T-helper 1 cell treated with Interleukin-12 subunit alpha and Interleukin-12 subunit beta and Interleukin-4 antibody, amounts not matched to agents 30 μg/mL and 1 μg/mL, for 36 hours (primary cell): ENCODE measurements around the gene ITPRID1.

Experiments
- H3K27ac Mint-ChIP-seq: one replicate; pipeline ENCODE4 v1.8.0; 2021; ENCODE audit warnings: mild to moderate bottlenecking, mixed read lengths
- H3K27me3 Mint-ChIP-seq: one replicate; pipeline ENCODE4 v1.8.0; 2021; ENCODE audit warnings: low read depth, mixed read lengths
- H3K36me3 Mint-ChIP-seq: one replicate; pipeline ENCODE4 v1.8.0; 2021; ENCODE audit warnings: low read depth, mixed read lengths
- H3K4me1 Mint-ChIP-seq: one replicate; pipeline ENCODE4 v1.8.0; 2021; ENCODE audit warnings: low read depth, mixed read lengths
- H3K4me3 Mint-ChIP-seq: one replicate; pipeline ENCODE4 v1.8.0; 2021; ENCODE audit warnings: mild to moderate bottlenecking, moderate library complexity, mixed read lengths
- H3K9me3 Mint-ChIP-seq: one replicate; pipeline ENCODE4 v1.8.0; 2021; ENCODE audit warnings: mixed read lengths

The ITPRID1 gene

GRCh38 chr7:31687024-31687748 lies 173.3 kb downstream of the ITPRID1 start, which contains the start of gene PPP1R17:
TSS of gene PPP1R17 (plus strand) at chr7:31687215. CDS start at chr7:31692442, 5,227 bp downstream.
- Mint-ChIP-seq H3K4me3 (no peak within 1 kb of the TSS), H3K36me3 (no peaks in the 10 kb centered on the region), H3K9me3 (no peaks in the 10 kb centered on the region), H3K27ac (no peak within 1 kb of the TSS), H3K4me1 (no peaks in the 10 kb centered on the region), H3K27me3 (no peaks in the 10 kb centered on the region)

DNA sequence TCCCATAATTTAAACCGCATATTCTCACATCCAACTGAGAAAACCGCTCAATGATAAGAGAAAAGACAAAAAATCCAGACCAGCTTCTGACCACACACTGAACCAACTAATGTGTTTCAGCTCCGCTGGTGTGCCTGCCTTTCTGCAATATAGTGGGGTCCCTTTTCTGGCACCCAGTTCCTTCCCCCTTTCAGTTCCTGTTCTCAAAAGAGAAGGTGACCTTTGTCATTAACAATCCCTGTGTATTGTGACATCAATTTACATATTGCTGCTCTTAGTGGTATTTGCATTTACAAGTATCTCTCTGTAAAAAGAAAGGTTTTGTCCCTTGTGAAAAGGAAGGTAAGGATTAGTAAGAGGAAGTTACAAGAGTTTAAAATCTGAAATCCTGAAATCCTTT lies 174.5 kb downstream of the ITPRID1 start:
- no peaks in the 10 kb centered on the region for H3K9me3 Mint-ChIP-seq
- H3K27ac Mint-ChIP-seq = no peak overlapping the region
- H3K27me3 Mint-ChIP-seq = no peaks in the 10 kb centered on the region
- no peak overlapping the region for H3K4me3 Mint-ChIP-seq
- no peaks in the 10 kb centered on the region for H3K36me3 Mint-ChIP-seq
- H3K4me1 Mint-ChIP-seq = no peaks in the 10 kb centered on the region

- Mint-ChIP-seq H3K27ac (no peak overlapping the region), H3K27me3 (no peaks in the 10 kb centered on the region), H3K9me3 (no peaks in the 10 kb centered on the region), H3K36me3 (no peaks in the 10 kb centered on the region), H3K4me1 (no peaks in the 10 kb centered on the region), H3K4me3 (no peak overlapping the region)
These were observed 175.1 kb downstream of the ITPRID1 start for GRCh38 chr7:31688996-31689395.

GRCh38 chr7:31690935-31691334 lies 177.0 kb downstream of the ITPRID1 start:
- Mint-ChIP-seq H3K27ac (no peak overlapping the region), H3K27me3 (no peaks in the 10 kb centered on the region), H3K9me3 (no peaks in the 10 kb centered on the region), H3K4me3 (no peak overlapping the region), H3K36me3 (no peaks in the 10 kb centered on the region), H3K4me1 (no peaks in the 10 kb centered on the region)

DNA sequence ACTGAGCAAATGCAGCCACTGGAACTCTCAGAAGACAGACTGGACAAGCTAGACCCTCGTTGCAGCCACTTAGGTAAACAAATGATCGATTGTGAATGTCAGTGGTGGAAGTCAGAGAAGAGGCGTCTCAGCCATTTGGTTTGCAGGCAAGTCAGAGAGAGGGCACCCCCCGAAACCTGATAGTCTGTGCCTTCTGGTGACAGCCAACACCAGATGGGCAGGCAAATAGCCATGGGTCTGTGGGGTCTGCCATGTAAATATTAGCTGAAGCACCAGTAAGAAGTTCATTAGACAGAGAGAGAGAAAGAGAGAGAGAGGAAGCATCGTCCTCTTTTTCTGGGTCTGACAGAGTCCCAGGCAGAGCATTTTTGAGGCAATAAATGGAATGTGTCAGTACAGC lies 178.6 kb downstream of the ITPRID1 start:
- Mint-ChIP-seq H3K27me3 (no peaks in the 10 kb centered on the region), H3K9me3 (no peaks in the 10 kb centered on the region), H3K27ac (no peak overlapping the region), H3K4me3 (no peak overlapping the region), H3K4me1 (no peaks in the 10 kb centered on the region), H3K36me3 (no peaks in the 10 kb centered on the region)

DNA sequence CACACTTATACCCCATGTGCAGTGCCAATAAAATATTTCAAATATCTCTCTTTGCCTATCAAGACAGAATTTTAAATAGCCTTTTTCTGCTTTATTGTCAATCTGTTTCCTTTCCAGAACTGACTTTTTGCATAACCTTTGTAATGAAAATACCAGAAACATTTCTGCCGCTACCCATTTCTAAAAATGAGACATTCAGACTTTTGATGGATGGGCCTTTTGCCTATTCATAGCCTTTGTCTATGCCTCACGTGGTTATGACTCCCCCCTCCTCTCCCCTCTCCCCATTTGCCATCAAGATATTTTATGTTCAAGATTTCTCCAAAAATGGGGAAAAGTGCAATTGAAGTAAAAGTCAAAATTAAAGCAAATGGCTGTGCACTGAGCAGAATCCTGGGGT lies 179.0 kb downstream of the ITPRID1 start:
- Mint-ChIP-seq H3K27me3 (no peaks in the 10 kb centered on the region), H3K36me3 (no peaks in the 10 kb centered on the region), H3K27ac (no peak overlapping the region), H3K4me3 (no peak overlapping the region), H3K4me1 (no peaks in the 10 kb centered on the region), H3K9me3 (no peaks in the 10 kb centered on the region)

DNA sequence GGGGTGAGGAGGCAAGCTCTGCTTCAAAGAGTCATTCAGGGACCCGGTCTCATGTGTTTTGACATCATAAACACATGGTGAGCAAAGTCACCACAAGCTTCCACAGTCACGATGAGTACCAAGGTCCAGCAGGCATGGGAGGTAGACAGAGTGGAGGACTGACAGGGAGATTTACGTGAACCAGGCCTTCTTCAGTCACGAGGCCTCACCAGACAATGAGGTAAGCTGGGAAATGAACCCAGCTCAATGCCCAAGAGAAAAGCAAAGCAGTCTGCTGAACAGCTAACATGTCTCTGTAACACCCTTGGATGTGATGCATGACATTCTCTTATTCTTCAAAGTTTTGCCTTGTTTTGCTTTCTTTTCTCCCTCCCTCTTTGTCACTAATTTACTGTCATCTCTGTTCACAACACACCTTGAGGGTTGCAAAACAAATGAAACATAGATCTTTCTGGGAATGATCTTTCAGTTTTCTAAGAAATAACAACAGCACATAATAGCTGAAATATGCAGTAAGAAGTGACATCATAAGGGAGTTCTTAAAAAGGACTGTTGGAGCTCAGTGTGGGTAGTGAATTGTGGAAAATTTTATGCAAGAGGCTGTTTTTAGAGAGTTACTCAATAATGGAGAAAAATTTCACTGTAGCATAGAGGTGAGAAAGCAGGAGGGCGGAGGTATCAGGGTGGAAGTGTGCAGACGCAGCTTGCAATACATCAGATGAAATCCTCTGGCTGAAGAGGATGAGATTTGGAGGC lies 182.1 kb downstream of the ITPRID1 start:
- Mint-ChIP-seq H3K4me3 (no peak overlapping the region), H3K4me1 (no peaks in the 10 kb centered on the region), H3K27me3 (no peaks in the 10 kb centered on the region), H3K9me3 (no peaks in the 10 kb centered on the region), H3K36me3 (no peaks in the 10 kb centered on the region), H3K27ac (no peak overlapping the region)

DNA sequence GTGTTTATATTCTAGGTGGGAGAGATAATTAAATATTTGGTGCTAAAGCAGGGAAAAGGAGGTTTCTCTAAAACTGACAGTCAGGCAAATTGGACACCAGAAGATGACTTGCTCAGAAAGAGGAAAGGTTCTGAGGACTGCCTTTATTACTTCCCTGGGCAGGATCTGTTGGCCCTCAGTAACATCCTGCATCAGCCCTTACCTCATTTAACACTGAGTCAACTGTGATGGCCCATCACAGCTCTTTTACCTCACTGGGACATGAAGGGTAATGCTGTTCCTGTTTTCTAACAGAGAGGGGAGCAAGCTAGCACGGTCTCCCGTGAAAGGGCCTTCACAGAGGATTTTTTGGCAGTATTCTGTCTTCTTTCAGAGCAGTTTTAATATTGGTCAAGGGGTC lies 185.2 kb downstream of the ITPRID1 start:
- Mint-ChIP-seq H3K4me3 (no peak overlapping the region), H3K36me3 (no peaks in the 10 kb centered on the region), H3K27ac (no peak overlapping the region), H3K9me3 (no peaks in the 10 kb centered on the region), H3K4me1 (no peaks in the 10 kb centered on the region), H3K27me3 (no peaks in the 10 kb centered on the region)

- H3K36me3 Mint-ChIP-seq = no peaks in the 10 kb centered on the region
- H3K27ac Mint-ChIP-seq = no peak overlapping the region
- no peaks in the 10 kb centered on the region for H3K9me3 Mint-ChIP-seq
- H3K4me1 Mint-ChIP-seq = no peaks in the 10 kb centered on the region
- H3K27me3 Mint-ChIP-seq = no peaks in the 10 kb centered on the region
- no peak overlapping the region for H3K4me3 Mint-ChIP-seq
These were observed 188.5 kb downstream of the ITPRID1 start for GRCh38 chr7:31702354-31702753.

DNA sequence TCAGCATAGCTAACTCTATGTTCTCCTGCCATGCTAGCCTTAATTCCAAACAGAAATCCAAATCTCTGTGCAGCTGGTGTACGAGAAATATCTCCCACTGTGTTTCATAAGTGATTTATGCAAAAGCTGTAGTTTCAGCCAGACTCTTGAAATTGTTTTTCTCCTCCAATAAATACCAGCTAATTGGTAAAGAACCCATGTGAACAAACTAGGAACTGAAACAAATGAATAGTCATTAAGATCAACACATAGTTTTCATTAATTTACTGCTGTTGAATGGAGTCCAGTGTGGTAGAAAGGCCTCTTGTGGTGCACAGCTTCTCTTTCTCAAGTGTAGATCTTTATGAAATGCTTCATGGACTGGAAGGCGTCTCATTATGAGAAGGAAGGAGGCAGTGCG lies 191.5 kb downstream of the ITPRID1 start:
- Mint-ChIP-seq H3K9me3 (no peaks in the 10 kb centered on the region), H3K27ac (no peak overlapping the region), H3K27me3 (no peaks in the 10 kb centered on the region), H3K4me1 (no peaks in the 10 kb centered on the region), H3K4me3 (no peak overlapping the region), H3K36me3 (no peaks in the 10 kb centered on the region)

GRCh38 chr7:31707089-31707488 lies 193.2 kb downstream of the ITPRID1 start:
- no peaks in the 10 kb centered on the region for H3K27me3 Mint-ChIP-seq
- H3K4me1 Mint-ChIP-seq = no peaks in the 10 kb centered on the region
- no peaks in the 10 kb centered on the region for H3K36me3 Mint-ChIP-seq
- H3K9me3 Mint-ChIP-seq = no peaks in the 10 kb centered on the region
- H3K4me3 Mint-ChIP-seq = no peak overlapping the region
- H3K27ac Mint-ChIP-seq = no peak overlapping the region
